Stimulated activated CD4-positive, alpha-beta T cell treated with anti-CD3 and anti-CD28 coated beads, Interleukin-4, amount 100 ng/mL, for 1 hour (primary cell): Measurements from ENCODE around the gene OR11H6.
"Not testable (repeated sequence)": the region's sequence is repeated elsewhere in the genome, so short reads cannot be mapped to it uniquely, and the experiment has no call there.

ENCODE experiments used
- DNase-seq: peaks from one replicate; pipeline ENCODE4 v3.0.0-alpha.2; 2020

OR11H6 gene

GRCh38 chr14:20264361-20264760, 40.9 kb downstream of the OR11H6 start:
- not testable (repeated sequence) for DNase-seq

- no peak for DNase-seq
Measured at GRCh38 chr14:20274062-20274461, 50.6 kb downstream of the OR11H6 start.
